Subcutaneous adipose tissue (tissue), 4 donors: ENCODE measurements around the gene B3GNT7. TPM values are rescaled to one million over a fixed set of nuclear protein-coding genes. Genes with fewer than 3 reads are reported as not detected.

Experiments
- CTCF ChIP-seq: fragments of 450-650 bp; IDR thresholded peaks from one replicate; pipeline ENCODE4 v1.5.1; 2016; ENCODE audit warnings: low read depth, mild to moderate bottlenecking, control low read depth, antibody characterized with exemption, moderate library complexity
- total RNA-seq, 4 donors: library from RNA; depleted of rRNA; stranded (reverse); fragments of >200 nt; gene quantifications; one replicate each; pipeline ENCODE4 v1.1.0, GENCODE V29; 2016

The B3GNT7 gene
- total RNA-seq, 4 donors from 2014 or later: 0.82 to 3.4 (median 1.8) TPM

- no peak for TF ChIP-seq CTCF
Observed at GRCh38 chr2:231374771-231375170, 20.7 kb upstream of the B3GNT7 start.

- no peak for TF ChIP-seq CTCF
Observed at GRCh38 chr2:231376857-231377256, 18.7 kb upstream of the B3GNT7 start.

- no peak for TF ChIP-seq CTCF
Observed at GRCh38 chr2:231378026-231378722, 17.3 kb upstream of the B3GNT7 start.

GRCh38 chr2:231379266-231380215 is 16.0 kb upstream of the B3GNT7 start:
- no peak for TF ChIP-seq CTCF

- no peak for TF ChIP-seq CTCF
Observed at GRCh38 chr2:231380307-231380706, 15.2 kb upstream of the B3GNT7 start.

GRCh38 chr2:231380991-231381847 is 14.3 kb upstream of the B3GNT7 start:
- no peak for TF ChIP-seq CTCF
